ENCODE results near the gene CDC42BPA. TPM values are rescaled to one million over a fixed set of nuclear protein-coding genes. Genes with fewer than 3 reads are reported as not detected.

Gene CDC42BPA
- total RNA-seq, 1 experiment from 2014 or later, result 30.1 TPM

GRCh38 chr1:227305894-227306626, 12.2 kb downstream of the CDC42BPA start:
- Histone ChIP-seq H3K4me2 (ENCODE audit: insufficient read depth, insufficient read length, low read length) (no peak overlapping the region), H3K23ac (ENCODE audit: insufficient read length, low read depth, low read length) (no peak overlapping the region), H3K79me1 (ENCODE audit: insufficient read depth, low read depth, low read length, poor library complexity, severe bottlenecking) (peaks cover 4% of the 10 kb centered on the region), H2BK120ac (ENCODE audit: low read depth, low read length, poor library complexity, severe bottlenecking) (no peak overlapping the region), H2AK5ac (ENCODE audit: insufficient read length, low read length) (no peak overlapping the region), H3K27ac (ENCODE audit: insufficient read length, low read depth, low read length) (no peak overlapping the region), H3K18ac (ENCODE audit: insufficient read length, low read depth, low read length) (no peak overlapping the region), H2AFZ (ENCODE audit: low read length) (no peak overlapping the region), H4K20me1 (ENCODE audit: control insufficient read depth, insufficient read depth, insufficient read length) (no peaks in the 10 kb centered on the region), H3K9me3 (ENCODE audit: control insufficient read depth, low read depth, low read length) (no peaks in the 10 kb centered on the region), H2BK5ac (ENCODE audit: insufficient read length, low read length) (no peak overlapping the region), H3K23me2 (ENCODE audit: insufficient read length, low read depth, low read length, poor library complexity, severe bottlenecking) (no peaks in the 10 kb centered on the region), H2BK20ac (ENCODE audit: low read depth, low read length, poor library complexity, severe bottlenecking) (no peak overlapping the region), H3K14ac (ENCODE audit: insufficient read depth, low read length) (no peak overlapping the region), H4K5ac (ENCODE audit: insufficient read length, low read depth, low read length) (no peak overlapping the region), H3K56ac (ENCODE audit: insufficient read length, low read depth, low read length) (no peak overlapping the region), H4K8ac (replicated peaks; ENCODE audit: insufficient read length, low read depth, low read length) (no peak overlapping the region), H3K4ac (ENCODE audit: low read depth, low read length) (no peak overlapping the region), H3K27me3 (ENCODE audit: insufficient read depth, low read length) (no peaks in the 10 kb centered on the region), H3K79me2 (ENCODE audit: insufficient read depth, low read length) (peaks cover 12% of the 10 kb centered on the region; the same call in 1 of the 2 replicates), H3K9ac (ENCODE audit: extremely low read depth, insufficient read length, low read length) (no peak overlapping the region), H2BK15ac (ENCODE audit: low read depth, low read length) (no peak overlapping the region), H3T11ph (ENCODE audit: low read length) (no peak overlapping the region), H4K91ac (ENCODE audit: insufficient read length, low read depth, low read length) (no peak overlapping the region), H3K4me1 (ENCODE audit: insufficient read depth, low read length) (peaks cover 2% of the 10 kb centered on the region; the same call in 1 of the 2 replicates), H2BK12ac (ENCODE audit: insufficient read length, low read depth, low read length) (no peak overlapping the region)
- TF ChIP-seq CTCF (conservative IDR thresholded peaks at IDR 0.05), result no peak
- Mint-ChIP-seq H3K4me1 (peaks cover 9 to 12% of the 10 kb centered on the region in 2 experiments), H3K4me3 (no peak overlapping the region), H3K9me3 (no peaks in the 10 kb centered on the region), H3K36me3 (ENCODE audit: insufficient read depth in 1 of 3, low read depth in 3 of 3) (peaks cover 0 to 4% (median 0%) of the 10 kb centered on the region in 3 experiments; a peak in 1 of 7 replicates), H3K27ac (no peak overlapping the region), H3K27me3 (ENCODE audit: low read depth) (no peaks in the 10 kb centered on the region)
- WGBS (ENCODE audit: extremely low coverage, insufficient read length, low lambda C conversion rate), result no CpG with 5 or more reads among the region's 6 CpGs
- no peak for DNase-seq

Data from H9 (cell line).